Coronary artery (tissue), 2 donors: ENCODE data around the gene GXYLT2.

Source experiments
- DNase-seq: peaks from one replicate; pipeline ENCODE4 v3.0.0-alpha.2; 2017; ENCODE audit warnings: low spot score
- H3K27ac ChIP-seq, 2 donors: fragments of 200-600 bp; sonication (generic); one replicate each; pipeline ENCODE4 v1.5.1; 2016 to 2019
- H3K4me3 ChIP-seq: fragments of 200-600 bp; sonication (generic); 2 replicates; pipeline ENCODE4 v1.5.1; 2016; ENCODE audit warnings: mild to moderate bottlenecking, moderate library complexity
- TF ChIP-seq, protein P1 (sequence below): fragments of 200-600 bp; sonication (generic); IDR thresholded peaks from one replicate; pipeline ENCODE4 v1.5.1; 2019; ENCODE audit warnings: antibody characterized with exemption

Gene GXYLT2

DNA sequence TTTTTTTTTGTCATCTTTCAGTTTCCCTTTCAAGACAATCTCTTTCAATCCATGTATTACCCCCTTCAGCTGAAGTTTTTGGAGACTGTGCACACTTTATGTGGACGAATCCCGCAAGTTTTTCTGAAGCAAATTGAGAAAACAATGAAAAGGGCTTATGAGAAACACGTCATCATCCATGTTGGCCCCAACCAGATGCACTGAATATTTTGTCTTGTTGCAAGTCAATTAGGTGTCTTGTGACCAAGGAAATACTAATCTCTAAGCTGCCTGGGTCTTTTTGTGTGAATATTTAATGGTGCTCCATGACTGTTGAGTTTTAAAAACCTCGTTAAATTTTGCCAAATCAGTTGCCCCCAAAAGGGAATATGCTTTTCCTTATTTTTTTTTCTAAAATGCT, 87.1 kb downstream of the GXYLT2 start:
- Histone ChIP-seq H3K27ac (no peak overlapping the region), H3K4me3 (no peak overlapping the region)
- DNase-seq, result no peak
- TF ChIP-seq, protein P1, sequence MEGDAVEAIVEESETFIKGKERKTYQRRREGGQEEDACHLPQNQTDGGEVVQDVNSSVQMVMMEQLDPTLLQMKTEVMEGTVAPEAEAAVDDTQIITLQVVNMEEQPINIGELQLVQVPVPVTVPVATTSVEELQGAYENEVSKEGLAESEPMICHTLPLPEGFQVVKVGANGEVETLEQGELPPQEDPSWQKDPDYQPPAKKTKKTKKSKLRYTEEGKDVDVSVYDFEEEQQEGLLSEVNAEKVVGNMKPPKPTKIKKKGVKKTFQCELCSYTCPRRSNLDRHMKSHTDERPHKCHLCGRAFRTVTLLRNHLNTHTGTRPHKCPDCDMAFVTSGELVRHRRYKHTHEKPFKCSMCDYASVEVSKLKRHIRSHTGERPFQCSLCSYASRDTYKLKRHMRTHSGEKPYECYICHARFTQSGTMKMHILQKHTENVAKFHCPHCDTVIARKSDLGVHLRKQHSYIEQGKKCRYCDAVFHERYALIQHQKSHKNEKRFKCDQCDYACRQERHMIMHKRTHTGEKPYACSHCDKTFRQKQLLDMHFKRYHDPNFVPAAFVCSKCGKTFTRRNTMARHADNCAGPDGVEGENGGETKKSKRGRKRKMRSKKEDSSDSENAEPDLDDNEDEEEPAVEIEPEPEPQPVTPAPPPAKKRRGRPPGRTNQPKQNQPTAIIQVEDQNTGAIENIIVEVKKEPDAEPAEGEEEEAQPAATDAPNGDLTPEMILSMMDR, result no peak

DNA sequence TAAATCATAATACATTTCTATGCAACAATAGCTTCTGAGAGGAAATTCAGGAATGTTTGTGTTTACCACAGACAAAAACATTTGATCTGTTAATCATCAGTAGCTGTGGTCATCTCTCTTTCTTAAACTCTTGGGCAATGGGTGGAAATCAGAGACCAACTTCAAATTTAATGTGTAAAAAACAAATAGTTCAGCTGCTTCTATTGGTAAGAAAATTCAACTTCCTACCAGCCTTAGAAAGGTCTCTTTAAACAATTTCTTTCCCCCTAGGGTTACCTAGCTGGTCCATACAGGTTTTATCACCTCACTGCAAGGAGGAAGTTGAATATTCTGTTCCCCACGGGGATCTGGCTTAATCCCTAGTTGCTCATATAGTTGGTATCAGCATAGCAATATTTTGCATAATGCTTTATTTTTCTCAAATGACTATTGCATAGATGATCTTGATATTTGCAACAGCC, 88.5 kb downstream of the GXYLT2 start:
- DNase-seq, result no peak
- no peak overlapping the region for H3K4me3 ChIP-seq
- TF ChIP-seq, protein P1, result no peak
- H3K27ac ChIP-seq, result no peak overlapping the region

DNA sequence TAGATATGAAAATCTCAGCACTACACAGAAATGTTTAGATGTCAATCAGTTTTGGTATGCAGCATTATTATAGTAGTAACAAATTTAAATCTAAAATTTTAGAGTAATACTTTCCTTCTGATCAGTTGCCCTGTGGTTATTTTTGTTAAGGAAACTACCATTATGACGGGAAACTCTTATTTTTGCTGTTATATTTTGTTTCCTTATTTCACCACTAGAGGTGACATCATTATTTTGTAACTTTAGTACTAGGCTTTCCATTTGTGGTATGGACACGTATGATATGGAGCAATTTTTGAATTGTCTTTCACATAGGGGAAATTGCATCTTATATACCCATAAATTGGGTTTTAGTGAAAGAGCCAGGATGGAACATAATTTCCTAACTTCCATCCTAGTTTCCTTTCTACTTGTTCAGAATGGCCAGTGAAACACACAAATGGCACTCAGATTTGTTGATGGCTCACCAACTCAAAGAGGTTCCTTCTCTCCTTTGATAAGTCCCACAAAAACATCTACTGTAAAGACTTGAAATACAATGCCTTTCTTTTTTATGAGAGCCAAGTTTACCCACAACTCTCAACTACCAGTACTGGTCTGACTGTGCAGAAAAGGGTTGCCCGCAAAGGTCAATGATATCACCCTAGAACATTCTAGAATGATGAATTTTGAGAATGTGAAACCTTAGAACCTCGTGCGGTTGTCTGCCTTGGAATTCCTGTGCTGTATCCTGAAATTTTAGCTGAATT, 89.4 kb downstream of the GXYLT2 start:
- TF ChIP-seq, protein P1, result peak; percentile 12
- no peak overlapping the region for H3K27ac ChIP-seq
- H3K4me3 ChIP-seq, result no peak overlapping the region
- no peak for DNase-seq

DNA sequence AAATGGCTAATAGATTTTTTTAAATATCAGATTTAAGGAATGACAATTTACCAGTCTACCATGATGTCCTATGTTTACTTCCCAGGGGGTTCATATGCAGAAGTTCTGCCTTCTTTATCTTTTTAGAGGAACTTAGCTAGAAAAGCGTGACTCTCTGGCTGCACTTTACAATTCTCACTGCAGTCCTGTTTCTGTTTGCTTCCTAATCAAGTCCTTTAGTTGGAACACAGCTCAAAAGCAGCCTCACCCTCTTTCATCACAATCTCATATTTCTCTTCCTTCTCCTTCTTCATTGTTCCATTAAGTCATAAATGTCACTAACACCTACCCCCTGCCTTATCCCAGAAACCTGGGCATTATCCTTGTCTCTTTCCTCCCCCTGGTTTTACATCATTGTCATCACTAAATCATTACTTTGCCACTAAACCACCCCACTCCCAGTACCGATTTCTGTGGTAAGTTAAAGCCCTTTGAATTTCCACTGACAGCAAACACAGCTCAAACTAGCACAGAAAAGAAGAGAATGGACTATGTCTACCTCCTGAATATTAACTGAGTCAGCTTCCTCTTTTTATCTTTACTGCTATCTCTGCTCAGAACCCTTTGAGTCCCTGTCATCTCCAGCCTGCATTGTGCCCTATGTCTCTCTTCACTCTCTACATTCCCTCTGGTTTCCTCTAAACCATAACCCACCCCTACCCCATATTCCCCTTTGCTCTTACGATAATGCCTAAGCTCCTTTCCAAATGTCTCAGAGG, 94.9 kb downstream of the GXYLT2 start:
- TF ChIP-seq, protein P1, result no peak

DNA sequence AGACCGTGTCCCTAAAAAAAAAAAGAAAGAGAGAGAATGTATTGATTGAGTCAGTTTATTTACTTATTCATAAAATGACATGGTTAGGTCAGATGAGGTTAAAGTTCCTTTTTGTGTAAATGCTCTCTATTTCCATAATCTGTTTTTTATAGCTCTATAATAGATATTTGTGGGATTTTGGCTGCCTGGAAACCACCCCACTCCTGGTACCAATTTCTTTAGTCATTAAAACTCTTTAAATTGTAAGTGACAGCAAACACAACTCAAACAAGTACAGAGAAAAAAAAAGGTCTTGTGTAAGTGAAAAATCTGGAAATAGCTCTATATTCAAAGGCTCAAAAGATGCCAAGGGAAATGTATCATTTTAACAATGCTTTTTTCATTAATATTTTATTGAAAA, 97.7 kb downstream of the GXYLT2 start:
- Histone ChIP-seq H3K4me3 (no peak overlapping the region), H3K27ac (no peak overlapping the region)
- no peak for DNase-seq
- TF ChIP-seq, protein P1, result no peak

More for the DNA sequence above, 94.9 kb downstream of the GXYLT2 start:
- no peak overlapping the region for H3K27ac ChIP-seq
- H3K4me3 ChIP-seq, result no peak overlapping the region
- DNase-seq, result no peak

DNA sequence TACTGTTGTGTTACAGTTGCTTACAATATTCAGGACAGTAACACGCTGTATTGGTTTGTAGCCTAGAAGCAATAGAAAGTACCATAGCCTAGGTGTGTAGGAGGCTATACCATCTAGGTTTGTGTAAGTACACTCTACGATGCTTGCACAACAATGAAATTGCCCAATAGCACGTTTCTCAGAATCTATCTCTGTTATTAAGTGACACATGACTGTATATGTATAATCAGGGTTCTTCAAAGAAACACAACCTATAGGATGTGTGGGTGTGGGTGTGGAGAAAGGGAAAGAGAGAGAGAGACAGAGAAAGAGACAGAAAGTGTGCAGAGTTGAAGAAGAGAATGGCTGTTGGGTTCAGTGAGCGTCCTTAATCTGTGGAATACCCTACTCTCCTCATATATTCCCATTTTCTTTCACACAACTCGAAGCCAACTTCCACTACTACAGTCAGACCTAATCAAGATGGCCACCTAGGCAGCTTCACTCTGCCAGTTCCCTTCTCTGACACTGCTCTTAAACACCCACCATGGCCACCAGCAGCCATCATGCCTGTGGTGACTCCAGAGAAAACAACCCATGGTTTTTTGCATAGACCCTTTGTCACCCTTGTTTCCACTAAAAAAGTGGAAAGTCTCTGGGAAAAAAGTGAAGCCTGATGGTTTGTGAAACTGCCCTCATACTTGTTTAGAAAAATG, 103.0 kb downstream of the GXYLT2 start:
- TF ChIP-seq, protein P1, result no peak
- DNase-seq, result no peak
- no peak overlapping the region for H3K4me3 ChIP-seq
- no peak overlapping the region for H3K27ac ChIP-seq
